ENCODE data around the gene NEDD8.

The NEDD8 gene

DNA sequence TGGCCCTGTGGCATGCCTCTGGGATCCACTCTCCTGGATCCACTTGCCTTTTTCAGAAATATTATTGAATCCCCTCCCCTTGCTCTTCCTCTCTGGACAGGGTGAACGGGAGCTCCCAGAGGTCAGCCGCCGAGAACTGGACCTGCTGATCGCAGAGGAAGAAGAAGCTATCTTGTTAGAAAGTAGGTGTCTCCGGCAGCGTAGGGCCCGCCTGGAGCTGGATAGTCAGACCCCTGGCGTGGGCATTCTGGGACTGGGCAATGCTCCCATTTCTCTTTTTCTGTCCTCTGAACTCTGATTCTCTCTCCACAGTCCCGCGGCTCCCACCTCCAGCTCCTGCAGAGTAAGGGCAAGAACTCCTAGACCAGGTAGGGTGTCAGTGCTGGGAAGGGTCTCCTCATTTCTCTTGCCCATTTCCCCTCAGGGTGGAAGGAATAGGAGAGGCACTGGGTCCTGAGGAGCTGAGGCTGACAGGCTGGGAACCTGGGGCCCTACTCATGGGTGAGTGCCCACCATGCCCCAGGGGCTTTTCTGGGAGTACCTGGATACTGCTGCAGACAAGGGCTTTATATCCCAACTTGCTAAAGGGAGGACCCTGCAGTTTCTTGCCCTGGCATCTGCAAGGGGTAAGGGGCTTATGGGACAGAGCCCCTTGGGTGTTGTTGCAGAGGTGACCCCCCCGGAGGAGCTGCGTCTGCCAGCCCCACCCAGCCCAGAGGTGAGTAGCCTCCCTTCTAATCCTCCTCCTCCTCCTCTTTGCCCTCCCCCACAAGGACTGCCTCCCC lies 54.9 kb downstream of the NEDD8 start:
- no peak for FAIRE-seq

GRCh38 chr14:24176599-24176998 lies 55.6 kb downstream of the NEDD8 start:
- no peak for FAIRE-seq

GRCh38 chr14:24172871-24173281 lies 59.3 kb downstream of the NEDD8 start:
- no peak for FAIRE-seq

GRCh38 chr14:24172261-24172860 lies 59.8 kb downstream of the NEDD8 start:
- FAIRE-seq, result no peak

DNA sequence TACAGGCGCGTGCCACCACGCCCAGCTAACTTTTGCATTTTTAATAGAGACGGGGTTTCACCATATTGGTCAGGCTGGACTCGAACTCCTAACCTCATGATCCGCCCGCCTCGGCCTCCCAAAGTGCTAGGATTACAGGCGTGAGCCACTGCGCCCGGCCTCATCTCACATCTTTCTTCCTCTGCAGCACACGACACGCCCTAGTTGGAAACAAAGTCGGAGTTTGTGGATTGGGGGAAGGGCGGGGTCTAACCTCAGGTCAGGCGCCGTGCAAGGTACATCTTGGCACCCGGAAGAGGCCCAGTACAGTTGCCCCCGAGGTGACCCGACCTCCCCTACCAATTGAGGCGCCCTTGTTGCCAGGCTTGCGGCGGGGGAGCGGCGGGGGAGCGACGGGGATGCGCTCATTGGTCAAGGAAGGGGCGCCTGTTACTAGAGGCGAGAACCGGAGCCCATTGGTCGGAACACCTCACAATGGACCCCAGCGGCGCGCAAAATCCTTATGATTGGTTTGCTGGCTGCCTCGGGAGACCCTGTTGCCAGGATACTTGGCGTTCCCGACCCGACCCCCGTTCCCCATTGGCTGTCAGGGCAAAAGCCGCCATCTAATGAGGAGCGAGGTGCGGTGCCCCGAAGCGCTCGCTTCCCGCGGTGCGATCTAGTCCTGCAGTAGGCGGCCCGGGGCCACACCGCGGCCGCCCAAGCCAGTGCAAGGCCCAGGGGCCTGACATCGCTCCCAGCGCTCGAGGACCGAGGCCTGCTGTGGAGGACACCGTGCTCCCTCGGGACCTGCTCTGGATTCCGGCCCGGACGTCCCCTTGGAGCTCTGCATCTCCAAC lies 60.5 kb downstream of the NEDD8 start, which contains the start of gene REC8:
REC8 (plus strand) TSS at position 659 of the 839 bp plus-strand sequence. CDS start 473 bp downstream, outside the sequence.
- FAIRE-seq, result peak; percentile 77

DNA sequence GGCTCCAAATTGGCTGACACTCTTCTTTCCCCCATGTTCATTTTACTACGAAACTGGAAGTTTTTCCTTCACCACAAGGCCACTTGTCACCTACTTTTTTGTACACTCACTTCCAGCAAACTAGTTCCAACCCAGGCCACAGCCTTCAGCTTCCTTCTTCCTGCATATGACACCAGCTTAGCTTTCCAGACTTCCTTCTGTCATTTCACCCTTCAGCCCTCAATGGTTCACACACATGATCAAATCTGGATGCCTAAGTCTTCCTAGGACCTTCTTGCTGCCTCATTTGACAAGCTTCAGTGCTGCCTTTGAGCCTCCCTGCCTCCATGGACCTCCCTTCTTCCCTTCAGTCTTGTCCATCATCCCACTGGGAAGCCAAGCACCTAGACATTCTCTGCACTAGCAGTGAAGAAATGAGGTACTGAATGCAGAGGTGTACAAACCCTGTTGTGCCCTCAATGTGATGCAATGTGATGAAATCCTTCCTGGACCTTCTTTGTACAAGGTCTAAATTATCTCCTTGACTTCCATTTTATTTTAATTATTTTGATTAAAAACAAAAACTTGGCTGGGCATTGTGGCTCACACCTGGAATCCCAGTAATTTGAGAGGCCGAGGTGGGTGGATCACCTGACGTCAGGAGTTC lies 64.6 kb downstream of the NEDD8 start:
- FAIRE-seq, result no peak
